ENCODE measurements around the gene PGD.

The PGD gene

GRCh38 chr1:10419351-10419750 lies 20.5 kb downstream of the PGD start:
- Histone ChIP-seq H3K18ac (ENCODE audit: low read depth in 1 of 2, low read length in 2 of 2) (no peak overlapping the region), H3K14ac (ENCODE audit: low read length in 2 of 2) (no peak overlapping the region), H3K27me3 (ENCODE audit: control insufficient read depth in 1 of 2, insufficient read depth in 1 of 2, low read length in 2 of 2) (no peaks in the 10 kb centered on the region), H3K4me2 (ENCODE audit: low read length, poor library complexity, severe bottlenecking) (no peak overlapping the region), H2AK5ac (ENCODE audit: low read length, severe bottlenecking) (no peak overlapping the region), H2BK12ac (ENCODE audit: low read length in 2 of 2) (no peak overlapping the region), H2BK15ac (ENCODE audit: low read depth, poor library complexity, severe bottlenecking) (no peak overlapping the region), H3K36me3 (ENCODE audit: control insufficient read depth in 1 of 2, insufficient read depth in 2 of 2, low read depth in 1 of 2, low read length in 2 of 2) (peaks cover 69 to 79% of the 10 kb centered on the region in 2 experiments), H3K23ac (ENCODE audit: low read length in 2 of 2) (no peak overlapping the region), H3K27ac (ENCODE audit: low read length, poor library complexity, severe bottlenecking) (no peak overlapping the region), H3K4me1 (ENCODE audit: control insufficient read depth, insufficient read depth, low read depth, low read length) (peaks cover 4% of the 10 kb centered on the region), H2BK120ac (ENCODE audit: low read depth, low read length) (no peak overlapping the region), H3K4ac (ENCODE audit: low read depth in 1 of 2, low read length in 2 of 2) (no peak overlapping the region), H2BK5ac (ENCODE audit: low read depth, low read length, poor library complexity, severe bottlenecking) (no peak overlapping the region), H3K79me1 (replicated peaks; ENCODE audit: low read length, poor library complexity, severe bottlenecking) (peaks cover 5% of the 10 kb centered on the region), H4K8ac (ENCODE audit: low read length) (no peak overlapping the region), H3K9ac (ENCODE audit: low read length) (no peak overlapping the region), H3K4me3 (ENCODE audit: insufficient read depth in 1 of 2, low read depth in 1 of 2, low read length in 2 of 2) (no peak overlapping the region), H2AFZ (ENCODE audit: low read depth, low read length) (no peak overlapping the region), H4K91ac (ENCODE audit: low read length) (no peak overlapping the region), H3K9me3 (ENCODE audit: control insufficient read depth, low read length) (no peaks in the 10 kb centered on the region)
- 98% methylated on average over 15 of the region's 15 CpGs for WGBS
- DNase-seq = no peak

- Histone ChIP-seq H3K4me3 (ENCODE audit: insufficient read depth in 1 of 2, low read depth in 1 of 2, low read length in 2 of 2) (no peak overlapping the region), H3K18ac (ENCODE audit: low read depth in 1 of 2, low read length in 2 of 2) (no peak overlapping the region), H3K9ac (ENCODE audit: low read length) (no peak overlapping the region)
These were observed 22.8 kb downstream of the PGD start for GRCh38 chr1:10421637-10422036.

GRCh38 chr1:10424034-10424433 lies 25.2 kb downstream of the PGD start:
- Histone ChIP-seq H3K36me3 (ENCODE audit: control insufficient read depth in 1 of 2, insufficient read depth in 2 of 2, low read depth in 1 of 2, low read length in 2 of 2) (peaks cover 25 to 43% of the 10 kb centered on the region in 2 experiments), H3K23ac (ENCODE audit: low read length in 2 of 2) (no peak overlapping the region), H3K4ac (ENCODE audit: low read depth in 1 of 2, low read length in 2 of 2) (no peak overlapping the region), H3K9me3 (ENCODE audit: control insufficient read depth, low read length) (no peaks in the 10 kb centered on the region), H2BK15ac (ENCODE audit: low read depth, poor library complexity, severe bottlenecking) (no peak overlapping the region), H2BK120ac (ENCODE audit: low read depth, low read length) (no peak overlapping the region), H2BK5ac (ENCODE audit: low read depth, low read length, poor library complexity, severe bottlenecking) (no peak overlapping the region), H3K27ac (ENCODE audit: low read length, poor library complexity, severe bottlenecking) (no peak overlapping the region), H2AK5ac (ENCODE audit: low read length, severe bottlenecking) (no peak overlapping the region), H3K4me1 (ENCODE audit: control insufficient read depth, insufficient read depth, low read depth, low read length) (peaks cover 2% of the 10 kb centered on the region), H3K79me1 (replicated peaks; ENCODE audit: low read length, poor library complexity, severe bottlenecking) (no peaks in the 10 kb centered on the region), H3K14ac (ENCODE audit: low read length in 2 of 2) (no peak overlapping the region), H3K4me3 (ENCODE audit: insufficient read depth in 1 of 2, low read depth in 1 of 2, low read length in 2 of 2) (no peak overlapping the region), H4K8ac (ENCODE audit: low read length) (no peak overlapping the region), H4K91ac (ENCODE audit: low read length) (no peak overlapping the region), H2BK12ac (ENCODE audit: low read length in 2 of 2) (no peak overlapping the region), H3K18ac (ENCODE audit: low read depth in 1 of 2, low read length in 2 of 2) (no peak overlapping the region), H3K27me3 (ENCODE audit: control insufficient read depth in 1 of 2, insufficient read depth in 1 of 2, low read length in 2 of 2) (no peaks in the 10 kb centered on the region), H3K4me2 (ENCODE audit: low read length, poor library complexity, severe bottlenecking) (no peak overlapping the region), H2AFZ (ENCODE audit: low read depth, low read length) (no peak overlapping the region), H3K9ac (ENCODE audit: low read length) (peak overlapping the region; percentile 69)
- WGBS = 83% methylated on average over 9 of the region's 9 CpGs
- DNase-seq = no peak

More at GRCh38 chr1:10421637-10422036, 22.8 kb downstream of the PGD start:
- no peak overlapping the region for H3K23ac ChIP-seq (ENCODE audit: low read length in 2 of 2)
- H3K79me1 ChIP-seq (replicated peaks; ENCODE audit: low read length, poor library complexity, severe bottlenecking) = no peaks in the 10 kb centered on the region
- no peak overlapping the region for H2BK12ac ChIP-seq (ENCODE audit: low read length in 2 of 2)
- H2AK5ac ChIP-seq (ENCODE audit: low read length, severe bottlenecking) = no peak overlapping the region
- H2BK5ac ChIP-seq (ENCODE audit: low read depth, low read length, poor library complexity, severe bottlenecking) = no peak overlapping the region
- 95% methylated on average over 5 of the region's 5 CpGs for WGBS
- H2BK120ac ChIP-seq (ENCODE audit: low read depth, low read length) = no peak overlapping the region
- no peak overlapping the region for H3K4me2 ChIP-seq (ENCODE audit: low read length, poor library complexity, severe bottlenecking)
- H3K14ac ChIP-seq (ENCODE audit: low read length in 2 of 2) = no peak overlapping the region
- peaks cover 47 to 64% of the 10 kb centered on the region in 2 experiments for H3K36me3 ChIP-seq (ENCODE audit: control insufficient read depth in 1 of 2, insufficient read depth in 2 of 2, low read depth in 1 of 2, low read length in 2 of 2)
- H3K27me3 ChIP-seq (ENCODE audit: control insufficient read depth in 1 of 2, insufficient read depth in 1 of 2, low read length in 2 of 2) = no peaks in the 10 kb centered on the region
- H3K9me3 ChIP-seq (ENCODE audit: control insufficient read depth, low read length) = no peaks in the 10 kb centered on the region
- H2BK15ac ChIP-seq (ENCODE audit: low read depth, poor library complexity, severe bottlenecking) = no peak overlapping the region
- no peak overlapping the region for H4K8ac ChIP-seq (ENCODE audit: low read length)
- DNase-seq = no peak
- no peak overlapping the region for H2AFZ ChIP-seq (ENCODE audit: low read depth, low read length)
- H3K4me1 ChIP-seq (ENCODE audit: control insufficient read depth, insufficient read depth, low read depth, low read length) = peaks cover 2% of the 10 kb centered on the region
- no peak overlapping the region for H3K4ac ChIP-seq (ENCODE audit: low read depth in 1 of 2, low read length in 2 of 2)
- no peak overlapping the region for H3K27ac ChIP-seq (ENCODE audit: low read length, poor library complexity, severe bottlenecking)
- no peak overlapping the region for H4K91ac ChIP-seq (ENCODE audit: low read length)

DNA sequence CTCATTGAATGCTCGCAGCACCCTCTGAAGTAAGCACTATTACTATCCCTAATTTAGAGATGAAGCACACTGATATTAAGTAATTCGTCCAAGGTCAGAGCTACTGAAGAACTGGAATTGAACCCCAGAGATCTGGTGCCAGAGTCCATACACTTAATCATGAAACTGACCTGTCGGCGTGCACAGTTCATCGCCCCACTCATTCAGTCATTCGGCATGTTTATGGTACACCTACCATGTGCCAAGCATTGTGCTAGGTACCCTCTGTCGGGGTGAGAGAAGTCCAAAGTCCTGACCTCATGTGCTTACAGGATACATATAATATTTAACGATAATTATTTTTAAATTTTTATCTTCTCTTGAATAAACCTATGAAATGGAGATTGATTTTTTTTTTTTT lies 25.8 kb downstream of the PGD start:
- H3K4me3 ChIP-seq (ENCODE audit: insufficient read depth in 1 of 2, low read depth in 1 of 2, low read length in 2 of 2) = no peak overlapping the region
- 97% methylated on average over 6 of the region's 8 CpGs for WGBS
- H3K4me2 ChIP-seq (ENCODE audit: low read length, poor library complexity, severe bottlenecking) = no peak overlapping the region

More for the DNA sequence above, 25.8 kb downstream of the PGD start:
- Histone ChIP-seq H4K91ac (ENCODE audit: low read length) (no peak overlapping the region), H3K27ac (ENCODE audit: low read length, poor library complexity, severe bottlenecking) (no peak overlapping the region), H3K36me3 (ENCODE audit: control insufficient read depth in 1 of 2, insufficient read depth in 2 of 2, low read depth in 1 of 2, low read length in 2 of 2) (peaks cover 19 to 37% of the 10 kb centered on the region in 2 experiments), H2AFZ (ENCODE audit: low read depth, low read length) (no peak overlapping the region), H2BK15ac (ENCODE audit: low read depth, poor library complexity, severe bottlenecking) (no peak overlapping the region), H3K27me3 (ENCODE audit: control insufficient read depth in 1 of 2, insufficient read depth in 1 of 2, low read length in 2 of 2) (no peaks in the 10 kb centered on the region), H2BK5ac (ENCODE audit: low read depth, low read length, poor library complexity, severe bottlenecking) (no peak overlapping the region), H3K9me3 (ENCODE audit: control insufficient read depth, low read length) (no peaks in the 10 kb centered on the region), H3K14ac (ENCODE audit: low read length in 2 of 2) (no peak overlapping the region), H3K79me1 (replicated peaks; ENCODE audit: low read length, poor library complexity, severe bottlenecking) (no peaks in the 10 kb centered on the region), H3K4ac (ENCODE audit: low read depth in 1 of 2, low read length in 2 of 2) (no peak overlapping the region), H4K8ac (ENCODE audit: low read length) (no peak overlapping the region), H3K23ac (ENCODE audit: low read length in 2 of 2) (no peak overlapping the region), H2AK5ac (ENCODE audit: low read length, severe bottlenecking) (no peak overlapping the region), H3K18ac (ENCODE audit: low read depth in 1 of 2, low read length in 2 of 2) (no peak overlapping the region), H2BK12ac (ENCODE audit: low read length in 2 of 2) (no peak overlapping the region), H2BK120ac (ENCODE audit: low read depth, low read length) (no peak overlapping the region), H3K9ac (ENCODE audit: low read length) (peak overlapping the region; percentile 69), H3K4me1 (ENCODE audit: control insufficient read depth, insufficient read depth, low read depth, low read length) (peaks cover 2% of the 10 kb centered on the region)
- DNase-seq = no peak

Data from mesenchymal stem cell (in vitro differentiated cells and primary cell).